GM21526 (cell line): ENCODE data around the gene SWI5.
"Not testable (repeated sequence)": the region's sequence is repeated elsewhere in the genome, so short reads cannot be mapped to it uniquely, and the experiment has no call there.

ENCODE experiments used
- ATAC-seq: cut with Tn5 transposase; IDR thresholded peaks from one replicate; pipeline ENCODE4 v1.9.1; 2021; ENCODE audit warnings: moderate library complexity; ENCODE audit not compliant: unreplicated experiment, low FRiP score

The SWI5 gene

DNA sequence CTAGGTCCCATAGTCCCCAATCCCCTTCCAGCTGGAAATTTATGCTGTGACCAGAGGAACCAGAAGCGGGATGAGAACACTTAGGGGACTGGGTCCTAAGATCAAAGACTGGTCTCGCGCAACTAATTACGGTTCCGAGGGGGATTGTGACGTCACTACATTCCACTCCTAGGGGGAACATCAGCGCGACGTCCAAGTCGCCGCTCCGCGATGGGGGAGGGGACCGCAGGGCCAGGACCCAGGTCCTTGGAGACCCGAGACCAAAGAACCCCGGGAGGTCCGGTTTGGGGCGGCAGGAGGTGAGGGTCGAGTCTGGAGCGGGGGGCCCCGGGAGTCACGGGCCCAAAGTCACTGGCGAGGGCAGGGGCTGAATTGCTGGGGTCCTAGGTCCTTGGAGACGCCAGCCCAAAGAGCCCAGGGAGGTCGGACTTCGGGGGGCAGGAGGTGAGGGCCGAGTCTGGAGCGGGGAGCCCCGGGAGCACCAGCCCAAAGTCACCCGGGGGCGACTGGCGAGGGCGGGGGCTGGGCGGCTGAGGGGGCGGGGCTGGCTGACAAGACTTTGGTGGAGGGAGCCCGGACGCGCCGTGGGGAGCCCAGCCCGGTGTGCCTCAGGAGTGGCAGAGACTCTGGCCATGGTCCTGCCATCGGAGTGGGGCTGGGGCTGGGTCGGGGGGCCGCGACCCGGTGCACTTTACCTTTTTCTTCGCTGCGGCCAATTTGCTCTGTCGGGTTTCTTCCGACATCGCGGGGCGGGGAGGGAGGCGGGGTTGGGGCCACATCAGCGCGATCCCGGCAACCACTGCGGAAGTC is 673 bp upstream of the SWI5 start, which contains the start of gene GOLGA2:
GOLGA2 (minus strand) TSS at position 810 of the 810 bp plus-strand sequence; CDS start at position 779, 31 bp downstream.
- peak; percentile 49 for ATAC-seq

GRCh38 chr9:128276574-128277270 is 646 bp downstream of the SWI5 start:
- no peak for ATAC-seq

DNA sequence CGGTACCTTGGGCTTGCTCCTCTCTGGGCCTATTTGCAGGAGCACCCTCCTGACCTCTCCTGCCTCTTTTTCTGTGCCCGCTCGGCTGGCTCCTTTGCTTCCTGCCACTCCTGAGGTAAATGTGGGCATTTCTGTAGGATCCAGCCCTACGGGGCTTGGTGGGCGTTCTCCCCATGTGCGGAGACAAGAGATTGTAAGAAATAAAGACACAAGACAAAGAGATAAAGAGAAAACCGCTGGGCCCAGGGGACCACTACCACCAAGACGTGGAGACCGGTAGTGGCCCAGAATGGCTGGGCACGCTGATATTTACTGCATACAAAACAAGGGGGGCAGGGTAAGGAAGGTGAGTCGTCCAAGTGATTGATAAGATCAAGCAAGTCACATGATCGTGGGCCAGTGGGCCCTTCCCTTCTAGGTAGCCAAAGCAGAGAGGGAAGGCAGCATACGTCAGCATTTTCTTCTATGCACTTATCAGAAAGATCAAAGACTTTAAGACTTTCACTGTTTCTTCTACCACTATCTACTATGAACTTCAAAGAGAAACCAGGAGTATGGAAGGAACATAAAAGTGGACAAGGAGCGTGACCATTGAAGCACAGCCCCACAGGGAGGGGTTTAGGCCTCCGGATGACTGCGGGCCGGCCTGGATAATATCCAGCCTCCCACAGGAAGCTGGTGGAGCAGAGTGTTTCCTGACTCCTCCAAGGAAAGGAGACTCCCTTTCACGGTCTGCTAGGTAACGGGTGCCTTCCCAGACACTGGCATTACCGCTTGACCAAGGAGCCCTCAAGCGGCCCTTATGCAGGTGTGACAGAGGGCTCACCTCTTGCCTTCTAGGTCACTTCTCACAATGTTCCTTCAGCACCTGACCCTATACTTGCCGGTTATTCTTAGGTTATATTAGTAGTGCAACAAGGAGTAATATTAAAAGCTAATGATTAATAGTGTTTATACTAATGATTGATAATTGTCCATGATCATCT is 3.3 kb downstream of the SWI5 start:
- ATAC-seq: not testable (repeated sequence)

DNA sequence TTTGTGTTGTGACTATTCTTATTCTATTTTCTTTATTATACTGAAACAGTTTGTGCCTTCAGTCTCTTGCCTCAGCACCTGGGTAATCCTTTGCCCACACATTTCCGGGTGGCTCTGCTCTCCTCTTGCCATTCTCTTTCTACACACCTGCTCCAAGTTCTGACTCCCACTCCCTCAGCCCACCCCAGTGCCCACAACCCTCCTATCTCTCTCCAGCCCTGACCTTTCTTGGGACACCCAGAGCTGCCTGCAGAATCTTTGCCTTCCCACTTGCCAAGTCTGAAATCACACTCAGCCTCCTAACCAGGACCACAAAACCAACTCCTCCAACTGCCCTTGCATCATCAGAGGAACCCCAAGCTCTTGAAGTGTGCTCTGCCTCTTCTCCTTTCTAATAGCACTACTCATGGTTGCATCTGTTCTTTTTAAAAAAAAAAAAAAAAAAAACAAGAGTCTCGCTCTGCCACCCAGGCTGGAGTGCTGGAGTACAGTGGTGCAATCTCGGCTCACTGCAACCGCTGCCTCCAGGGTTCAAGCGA is 4.1 kb downstream of the SWI5 start:
- ATAC-seq: no peak

DNA sequence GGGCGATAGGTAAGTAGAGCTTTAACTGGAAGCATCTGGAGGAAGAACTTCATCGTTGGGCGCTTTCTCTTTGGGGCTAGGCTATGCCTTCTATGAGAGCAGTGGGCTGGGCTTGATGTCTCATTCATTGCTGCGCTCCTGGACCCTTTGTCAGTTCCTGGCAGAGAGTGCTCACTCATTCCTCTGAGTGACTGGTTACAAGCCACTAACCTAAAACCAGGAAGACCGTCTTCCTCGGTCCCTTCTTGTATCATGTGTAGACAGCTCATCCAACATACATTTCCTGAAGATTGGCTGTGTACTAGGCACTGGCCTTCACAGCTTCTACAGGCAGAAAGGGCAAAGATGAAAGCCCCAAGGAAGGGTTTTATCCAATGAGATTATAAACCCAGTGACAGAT is 6.4 kb downstream of the SWI5 start:
- no peak for ATAC-seq

DNA sequence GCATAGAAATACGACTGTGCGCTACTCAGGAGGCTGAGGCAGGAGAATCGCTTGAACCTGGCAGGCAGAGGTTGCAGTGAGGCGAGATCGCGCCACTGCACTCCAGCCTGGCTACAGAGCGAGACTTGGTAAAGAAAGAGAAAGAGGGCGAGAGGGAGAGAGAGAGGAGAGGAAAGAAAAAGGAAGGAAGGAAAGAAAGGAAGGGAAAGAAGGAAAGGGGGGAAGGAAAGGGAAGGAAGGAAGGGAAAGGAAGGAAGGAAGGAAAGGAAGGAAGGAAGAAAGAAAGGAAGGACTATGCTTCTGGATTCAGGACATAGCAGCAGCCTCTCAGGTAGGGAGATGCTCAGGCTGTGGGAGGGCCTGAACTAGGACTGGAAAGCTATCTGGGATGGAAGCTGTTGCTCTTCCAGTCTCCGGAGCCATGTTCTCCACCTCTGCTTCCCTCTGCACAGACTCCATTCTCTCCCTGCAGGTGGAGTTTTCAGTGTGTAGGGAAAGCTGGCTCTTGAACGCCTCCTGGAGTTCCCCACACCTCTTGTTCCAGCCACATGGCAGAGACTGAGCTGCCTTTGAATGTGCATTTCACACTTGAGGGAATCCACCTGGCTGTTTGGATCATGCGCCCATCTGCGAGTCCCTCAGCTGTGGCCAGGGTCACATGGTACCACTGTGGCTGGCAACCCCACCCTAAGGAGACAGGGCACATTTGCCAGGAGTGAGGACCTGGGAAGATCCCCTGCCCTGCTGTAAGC is 9.1 kb downstream of the SWI5 start:
- no peak for ATAC-seq

- ATAC-seq: no peak
Measured at GRCh38 chr9:128286440-128286839, 10.4 kb downstream of the SWI5 start.

DNA sequence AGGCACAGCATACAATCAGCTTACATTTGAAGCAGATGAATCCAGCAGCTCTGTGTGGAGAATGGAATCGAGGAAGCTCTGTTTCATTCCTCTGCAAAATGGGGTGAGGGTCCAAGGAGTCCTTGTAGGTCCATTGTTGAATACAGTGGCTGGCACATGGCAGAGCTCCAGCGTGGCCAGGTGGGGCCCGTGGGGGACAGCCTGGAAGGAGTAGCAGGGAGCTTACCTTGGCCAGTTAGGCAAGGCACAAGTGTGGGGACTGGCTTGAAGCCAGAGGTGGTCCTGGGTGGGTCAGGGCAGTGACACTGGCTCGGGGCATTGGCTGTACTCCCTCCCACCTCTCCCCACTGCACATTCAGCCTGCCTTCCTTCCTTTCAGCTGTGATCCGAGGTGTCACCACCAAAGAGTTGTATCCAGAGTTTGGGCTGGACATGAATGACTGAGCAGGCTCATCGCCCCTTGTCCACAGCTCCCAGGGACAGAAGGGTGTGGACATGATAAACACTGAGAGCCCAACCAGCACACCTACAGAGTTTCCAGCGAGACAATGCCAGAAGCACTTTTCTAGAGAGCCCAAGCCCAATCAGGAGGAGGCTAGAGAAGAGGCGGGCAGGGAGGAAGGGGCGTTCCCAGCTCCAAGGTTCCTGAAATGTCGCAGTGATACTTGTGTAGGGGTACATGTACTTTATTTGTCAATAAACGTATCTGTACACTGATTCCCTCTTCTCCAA is 12.4 kb downstream of the SWI5 start:
- ATAC-seq: no peak

DNA sequence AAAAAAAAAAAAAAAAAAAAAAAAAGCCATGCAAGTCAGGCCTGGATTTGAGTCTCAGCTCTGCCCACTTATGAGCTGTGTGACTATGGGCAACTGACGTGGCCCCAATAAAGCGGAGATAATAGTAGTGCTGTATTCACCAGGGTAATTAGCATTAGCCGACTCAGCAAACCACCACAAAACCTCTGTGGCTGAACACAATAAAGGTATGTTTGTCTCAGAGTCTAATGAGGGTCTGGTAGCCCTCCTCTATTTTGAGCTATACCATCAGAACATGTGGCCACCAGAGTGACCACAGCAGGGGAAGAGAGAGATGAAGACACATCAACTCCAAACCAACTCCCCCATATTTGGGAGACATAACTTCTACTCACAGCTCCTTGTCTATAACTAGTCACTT is 15.9 kb downstream of the SWI5 start:
- no peak for ATAC-seq

- no peak for ATAC-seq
Measured at GRCh38 chr9:128293091-128293490, 17.0 kb downstream of the SWI5 start.

GRCh38 chr9:128294142-128294541 is 18.1 kb downstream of the SWI5 start:
- ATAC-seq: no peak

- ATAC-seq: no peak
Measured at GRCh38 chr9:128296340-128297220, 20.5 kb downstream of the SWI5 start.

DNA sequence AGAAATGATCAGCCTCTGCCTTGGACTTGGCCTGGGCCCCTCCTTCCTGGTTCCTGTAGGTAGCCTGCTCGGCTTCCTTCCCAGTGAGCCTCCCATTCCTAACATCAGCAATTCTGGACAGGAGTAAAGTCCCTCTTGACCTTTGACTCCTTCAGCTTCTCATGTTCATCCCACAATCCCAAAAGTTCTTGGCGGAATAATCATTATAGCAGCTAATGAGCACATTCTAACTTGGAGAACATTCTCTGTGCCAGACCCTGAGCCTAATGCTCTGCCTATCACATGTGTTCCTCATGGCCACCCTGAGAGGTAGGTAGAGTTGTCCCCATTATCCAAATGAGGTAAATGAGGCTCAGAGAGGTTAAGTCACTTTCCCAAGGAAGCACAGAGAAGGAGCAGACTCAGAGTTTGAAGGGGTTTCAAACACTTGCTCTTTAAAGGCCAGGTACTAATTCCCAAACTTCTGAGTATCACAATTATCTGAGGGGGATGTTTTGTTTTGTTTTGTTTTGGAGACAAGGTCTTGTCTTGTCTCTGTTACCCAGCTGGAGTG is 21.2 kb downstream of the SWI5 start:
- no peak for ATAC-seq

DNA sequence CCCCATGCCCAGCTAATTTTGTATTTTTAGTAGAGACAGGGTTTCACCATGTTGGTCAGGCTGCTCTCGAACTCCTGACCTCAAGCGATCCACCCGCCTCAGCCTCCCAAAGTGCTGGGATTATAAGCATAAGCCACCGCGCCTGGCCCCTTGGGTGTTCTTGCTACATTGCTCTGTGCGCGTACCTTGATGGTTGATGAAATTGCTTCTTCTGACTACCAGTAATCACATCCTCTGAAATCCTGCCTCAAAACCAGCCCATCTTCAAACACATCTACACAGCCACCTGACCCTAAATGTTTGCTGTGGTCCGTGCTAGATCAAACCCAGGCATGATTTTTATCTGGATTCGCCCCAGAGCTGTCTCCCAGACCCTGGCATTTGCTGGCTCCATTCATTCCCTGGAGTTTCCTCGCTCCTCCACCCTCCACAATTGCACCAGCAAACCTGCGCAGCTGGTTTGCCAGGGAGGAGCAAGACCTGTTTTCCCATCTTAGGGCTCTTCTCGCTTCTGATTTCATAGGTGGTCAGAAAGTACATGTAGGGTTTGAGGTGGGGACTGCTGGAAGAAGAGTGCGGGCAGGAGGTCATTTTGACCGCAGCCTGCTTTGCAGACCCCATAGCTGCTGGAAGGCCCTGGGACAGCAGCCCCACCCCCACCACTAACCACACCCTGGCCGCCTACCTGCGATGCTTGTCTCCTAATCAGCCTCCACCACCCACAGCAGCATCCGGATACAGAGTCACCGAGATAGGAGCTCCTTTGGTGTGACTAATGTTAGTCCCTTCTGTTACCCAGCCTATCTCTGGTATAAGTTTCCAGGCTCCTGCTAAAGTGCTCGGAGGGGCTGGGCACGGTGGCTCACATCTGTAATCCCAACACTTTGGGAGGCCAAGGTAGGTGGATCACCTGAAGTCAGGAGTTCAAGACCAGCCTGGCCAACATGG is 22.7 kb downstream of the SWI5 start:
- no peak for ATAC-seq

DNA sequence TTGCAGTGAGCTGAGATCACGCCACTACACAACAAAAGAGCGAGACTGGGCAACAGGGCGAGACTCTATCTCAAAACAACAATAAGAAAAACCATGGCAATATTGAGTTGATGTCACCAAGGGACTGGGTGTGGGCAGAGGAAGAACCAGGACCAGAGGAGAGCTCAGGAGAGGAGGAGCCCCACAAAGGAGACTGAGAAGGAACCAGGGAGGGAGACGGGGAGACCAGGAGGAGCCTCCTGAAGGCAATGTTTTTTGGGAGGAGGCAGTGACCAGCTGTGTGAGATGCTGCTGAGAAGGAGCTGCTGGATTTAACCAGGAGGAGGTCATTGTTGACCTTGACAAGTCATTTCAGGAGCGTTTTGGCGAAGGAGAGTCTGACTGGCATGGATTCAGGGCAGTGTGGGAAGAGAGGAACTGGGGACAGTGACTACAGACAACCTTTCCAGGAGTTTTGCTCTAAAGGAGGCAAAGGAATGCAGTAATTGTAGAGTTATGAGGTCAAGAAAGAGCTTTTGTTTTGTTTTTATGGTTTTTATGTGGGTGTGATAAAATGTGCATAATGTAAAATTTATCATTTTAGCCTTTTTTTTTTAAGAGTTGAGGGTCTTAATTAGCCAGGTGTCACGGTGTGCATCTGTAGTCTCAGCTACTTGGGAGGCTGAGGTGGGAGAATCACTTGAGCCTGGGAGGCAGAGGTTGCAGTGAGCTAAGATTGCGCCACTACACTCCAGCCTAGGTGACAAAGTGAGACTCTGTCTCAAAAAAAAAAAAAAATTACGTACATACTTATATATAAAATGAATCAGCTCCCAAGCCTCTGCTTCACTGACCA is 28.3 kb downstream of the SWI5 start:
- no peak for ATAC-seq

DNA sequence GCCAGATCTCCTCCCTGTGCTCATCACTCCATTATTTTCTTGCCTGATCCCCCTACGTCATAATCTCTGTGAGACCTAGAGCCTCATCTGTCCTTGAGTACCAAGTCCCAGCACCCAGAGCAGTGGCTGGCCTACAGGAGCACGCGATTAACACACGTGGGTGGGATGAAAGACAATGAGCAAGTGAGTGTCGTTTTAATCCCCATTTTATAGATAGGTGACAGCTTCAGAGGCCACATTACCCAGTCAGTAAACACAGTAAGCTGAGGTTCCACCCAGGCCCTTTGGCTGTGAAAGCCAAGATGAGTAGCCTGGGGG is 28.9 kb downstream of the SWI5 start:
- no peak for ATAC-seq
